K562 (cell line): ENCODE measurements around the gene HAVCR1.

Source experiments
- KDM4B ChIP-seq, 2 experiments: fragments of 450-650 bp in 1 of 2; sonication (generic) in 1 of 2; IDR thresholded peaks; 2 replicates each; pipeline ENCODE4 v1.6.1; 2016 to 2017; ENCODE audit warnings: borderline replicate concordance in 2 of 2, antibody characterized with exemption in 1 of 2, low read depth in 1 of 2, mild to moderate bottlenecking in 1 of 2
- LEF1 ChIP-seq: fragments of 450-650 bp; IDR thresholded peaks from 2 replicates; pipeline ENCODE4 v1.6.1; 2016; ENCODE audit warnings: mild to moderate bottlenecking
- ZBTB17 ChIP-seq: fragments of 450-650 bp; formaldehyde crosslinking; IDR thresholded peaks from 2 replicates; pipeline ENCODE4 v1.4.0; 2020; ENCODE audit warnings: mild to moderate bottlenecking

- TF ChIP-seq LEF1 = no peak
- no peak for TF ChIP-seq KDM4B (IDR thresholded peaks at IDR 0.05; ENCODE audit: borderline replicate concordance in 2 of 2, low read depth in 1 of 2)
- TF ChIP-seq ZBTB17 = no peak
Measured at GRCh38 chr5:157086751-157087359, 27.9 kb upstream of the HAVCR1 start.
